MCF 10A (cell line): ENCODE results near the gene ARPC4. TPM values are rescaled to one million over a fixed set of nuclear protein-coding genes. Genes with fewer than 3 reads are reported as not detected.

ENCODE experiments used
- BruUV-seq: library from RNA; stranded (reverse); fragments of 400-500 nt; replicated peaks from 2 replicates; lab custom pipeline; 2021; lab: Mats Ljungman, UMichigan
- CTCF ChIA-PET: fragments of 300-600 bp; sonication (Branson Sonifier 250); formaldehyde crosslinking; extraction: SDS; loops from one replicate; lab custom pipeline; 2021; ENCODE audit warnings: antibody characterized with exemption, inconsistent platforms; lab: Yijun Ruan, JAX
- POLR2A ChIA-PET: fragments of 300-600, 350-650 bp; sonication (Branson Sonifier 250); formaldehyde crosslinking; extraction: SDS; loops from one replicate; lab custom pipeline; 2020; ENCODE audit warnings: antibody characterized with exemption, inconsistent platforms; lab: Yijun Ruan, JAX
- DNase-seq: peaks from one replicate; pipeline ENCODE4 v3.0.0-alpha.2; 2018; ENCODE audit not compliant: unreplicated experiment
- H3K27ac Mint-ChIP-seq: one replicate; pipeline ENCODE4 v1.8.0; 2022; ENCODE audit warnings: mild to moderate bottlenecking, low read depth, mixed read lengths; ENCODE audit not compliant: unreplicated experiment
- H3K27me3 Mint-ChIP-seq: one replicate; pipeline ENCODE4 v1.8.0; 2022; ENCODE audit warnings: mixed read lengths; ENCODE audit not compliant: insufficient read depth, unreplicated experiment
- H3K36me3 Mint-ChIP-seq: one replicate; pipeline ENCODE4 v1.8.0; 2022; ENCODE audit warnings: mild to moderate bottlenecking, moderate library complexity, mixed read lengths; ENCODE audit not compliant: insufficient read depth, unreplicated experiment
- H3K4me1 Mint-ChIP-seq: one replicate; pipeline ENCODE4 v1.8.0; 2022; ENCODE audit warnings: mixed read lengths; ENCODE audit not compliant: insufficient read depth, unreplicated experiment
- H3K4me3 Mint-ChIP-seq: one replicate; pipeline ENCODE4 v1.8.0; 2022; ENCODE audit warnings: mild to moderate bottlenecking, moderate library complexity, mixed read lengths; ENCODE audit not compliant: unreplicated experiment
- H3K9me3 Mint-ChIP-seq: one replicate; pipeline ENCODE4 v1.8.0; 2022; ENCODE audit warnings: mixed read lengths; ENCODE audit not compliant: unreplicated experiment
- CTCF ChIP-seq: fragments of 200-600 bp; IDR thresholded peaks from one replicate; pipeline ENCODE4 v1.8.0; 2022; ENCODE audit warnings: antibody characterized with exemption, mild to moderate bottlenecking; ENCODE audit not compliant: unreplicated experiment
- intact Hi-C: fragments of 100-400 bp; cut with micrococcal nuclease; formaldehyde crosslinking; loops from 2 replicates; pipeline ENCODE4 v1.14.1; 2022
- total RNA-seq: library from RNA; stranded (reverse); gene quantifications from 2 replicates; pipeline ENCODE4 v1.2.3, GENCODE V29; 2022

Gene ARPC4
- total RNA-seq, 1 experiment from 2014 or later: 122 TPM

GRCh38 chr3:9749296-9749644 lies 43.6 kb upstream of the ARPC4 start:
- Mint-ChIP-seq H3K4me1 (peaks cover 17% of the 10 kb centered on the region), H3K4me3 (peak overlapping the region; percentile 83), H3K27me3 (no peaks in the 10 kb centered on the region), H3K27ac (peak overlapping the region; percentile 84), H3K9me3 (no peaks in the 10 kb centered on the region), H3K36me3 (peaks cover 36% of the 10 kb centered on the region)
- intact Hi-C loops: no loop called here
- no TSS peak for BruUV-seq
- ChIA-PET POLR2A (interaction anchor here (0.6 to 3.3 kb wide), 14 partner anchors 9 to 361 kb away, joined by 3 to 41 read pairs (median 6); partner anchors contain the start of genes ARPC4, BRPF1, RPUSD3 and TADA3), CTCF (interaction anchor here (1.2 to 1.9 kb wide), 5 partner anchors 9 to 245 kb away, joined by 4 to 6 read pairs (median 4); no protein-coding TSS in a partner anchor)
- TF ChIP-seq CTCF: no peak
- no peak for DNase-seq

GRCh38 chr3:9749645-9750555 lies 43.0 kb upstream of the ARPC4 start, which contains the start of gene OGG1:
Gene OGG1, plus strand, starts transcription at chr3:9749952. Its CDS starts 335 bp downstream, at chr3:9750287.
- intact Hi-C loops: no loop called here
- no TSS peak for BruUV-seq
- ChIA-PET POLR2A (interaction anchor here (0.6 to 3.3 kb wide), 18 partner anchors 14 to 512 kb away, joined by 3 to 41 read pairs (median 5); partner anchors contain the start of genes ARPC4, BRPF1, RPUSD3 and TADA3), CTCF (interaction anchor here (0.6 to 1.9 kb wide), 8 partner anchors 10 to 429 kb away, joined by 3 to 8 read pairs (median 4); no protein-coding TSS in a partner anchor)
- H3K27me3 Mint-ChIP-seq: no peaks in the 10 kb centered on the region
- peaks cover 17% of the 10 kb centered on the region for H3K4me1 Mint-ChIP-seq
- peak within 1 kb of the TSS; percentile 84 for H3K27ac Mint-ChIP-seq
- peaks cover 30% of the 10 kb centered on the region for H3K36me3 Mint-ChIP-seq
- no peak for TF ChIP-seq CTCF
- H3K9me3 Mint-ChIP-seq: no peaks in the 10 kb centered on the region
- peak; percentile 98 for DNase-seq
- peak within 1 kb of the TSS; percentile 83 for H3K4me3 Mint-ChIP-seq

GRCh38 chr3:9750556-9751411 lies 42.1 kb upstream of the ARPC4 start:
- ChIA-PET CTCF (interaction anchor here (0.6 to 1.9 kb wide), 3 partner anchors 21 to 264 kb away, joined by 3 to 8 read pairs (median 5); no protein-coding TSS in a partner anchor), POLR2A (interaction anchor here (0.5 to 3.3 kb wide), 8 partner anchors 17 to 511 kb away, joined by 3 to 41 read pairs (median 5); partner anchors contain the start of genes ARPC4, BRPF1, TADA3 and VHL)
- intact Hi-C loops: no loop called here
- peak; percentile 12 for DNase-seq
- H3K4me1 Mint-ChIP-seq: peaks cover 17% of the 10 kb centered on the region
- H3K9me3 Mint-ChIP-seq: no peaks in the 10 kb centered on the region
- TSS peak; percentile 36 for BruUV-seq
- peak overlapping the region; percentile 83 for H3K4me3 Mint-ChIP-seq
- TF ChIP-seq CTCF: no peak
- peak overlapping the region; percentile 84 for H3K27ac Mint-ChIP-seq
- H3K27me3 Mint-ChIP-seq: no peaks in the 10 kb centered on the region
- peaks cover 21% of the 10 kb centered on the region for H3K36me3 Mint-ChIP-seq
